ENCODE results near the gene SETX. TPM values are rescaled to one million over a fixed set of nuclear protein-coding genes. Genes with fewer than 3 reads are reported as not detected.

SETX gene
- total RNA-seq, 2 donors from 2014 or later: 45.2 to 45.3 TPM

DNA sequence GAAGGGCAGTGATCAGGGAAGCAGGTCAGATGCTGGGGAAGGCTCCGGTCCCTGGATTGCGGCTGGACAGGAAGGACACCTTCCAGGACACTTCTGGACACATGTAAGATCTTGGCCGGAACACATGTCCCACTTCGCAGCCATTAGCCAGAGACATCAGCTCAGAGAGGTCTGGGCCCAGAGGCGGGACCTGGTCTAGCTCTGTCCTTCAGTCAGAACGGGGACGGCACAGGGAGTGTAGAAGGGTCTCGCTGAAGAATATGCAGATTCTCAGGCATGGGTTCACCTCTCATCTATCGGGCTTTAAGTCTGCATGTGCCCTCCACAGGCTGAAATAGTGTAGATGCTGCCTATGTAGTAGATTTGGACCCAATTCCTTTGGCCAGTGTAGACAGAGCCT lies 119.7 kb downstream of the SETX start:
- intact Hi-C loops (cut with DNase I): loop anchor here (2.0 to 10.0 kb wide), 3 partner anchors 64 to 150 kb away; partner anchors contain the start of gene NTNG2 (in 1 of the 2)
- no peak for DNase-seq (ENCODE audit: low spot score)

DNA sequence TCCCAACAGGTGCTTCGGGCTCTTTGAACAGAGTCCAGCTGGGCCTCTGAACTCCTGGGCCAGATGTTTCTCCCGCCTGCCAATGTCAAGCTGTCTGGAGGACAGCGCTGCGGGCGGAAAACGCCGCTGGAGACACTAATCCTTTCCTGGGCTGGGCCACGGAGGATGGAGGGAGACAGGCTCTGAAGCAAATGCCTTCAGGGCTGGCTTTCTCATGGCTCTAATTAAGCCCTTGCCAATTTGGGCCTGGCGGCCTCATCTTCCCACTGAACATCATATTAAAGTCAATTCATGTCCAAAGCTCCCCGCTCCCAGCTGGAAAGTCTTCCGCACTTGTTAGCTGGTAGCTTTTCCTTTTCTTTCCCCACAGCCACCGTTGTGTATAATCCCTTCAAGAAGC lies 120.3 kb downstream of the SETX start:
- intact Hi-C loops (cut with DNase I): loop anchor here (2.0 to 10.0 kb wide), 3 partner anchors 64 to 150 kb away; partner anchors contain the start of gene NTNG2 (in 1 of the 2)
- DNase-seq (ENCODE audit: low spot score): no peak

DNA sequence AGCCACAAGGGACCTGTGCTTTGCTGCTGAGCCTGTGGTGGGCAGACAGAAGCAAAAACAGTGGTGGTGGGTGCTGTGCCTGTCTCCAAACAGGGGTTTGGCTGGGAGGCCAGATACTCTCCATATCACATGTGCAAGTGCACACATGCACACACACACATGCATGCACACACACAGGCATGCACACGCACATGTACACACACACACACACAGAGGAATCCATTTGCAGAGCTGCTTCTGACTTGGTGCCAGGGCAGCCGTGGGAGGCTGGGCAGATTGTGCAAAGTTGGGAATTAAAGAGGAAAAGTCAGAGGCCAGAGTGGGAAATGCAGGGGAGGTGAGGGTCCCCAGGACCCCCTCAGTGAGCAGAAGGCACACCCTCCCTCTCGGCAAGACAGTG lies 121.6 kb downstream of the SETX start:
- intact Hi-C loops (cut with DNase I): loop anchor here (10.0 kb wide), 2 partner anchors 68 to 148 kb away; partner anchors contain the start of gene NTNG2 (in 1 of the 2)
- no peak for DNase-seq (ENCODE audit: low spot score)

DNA sequence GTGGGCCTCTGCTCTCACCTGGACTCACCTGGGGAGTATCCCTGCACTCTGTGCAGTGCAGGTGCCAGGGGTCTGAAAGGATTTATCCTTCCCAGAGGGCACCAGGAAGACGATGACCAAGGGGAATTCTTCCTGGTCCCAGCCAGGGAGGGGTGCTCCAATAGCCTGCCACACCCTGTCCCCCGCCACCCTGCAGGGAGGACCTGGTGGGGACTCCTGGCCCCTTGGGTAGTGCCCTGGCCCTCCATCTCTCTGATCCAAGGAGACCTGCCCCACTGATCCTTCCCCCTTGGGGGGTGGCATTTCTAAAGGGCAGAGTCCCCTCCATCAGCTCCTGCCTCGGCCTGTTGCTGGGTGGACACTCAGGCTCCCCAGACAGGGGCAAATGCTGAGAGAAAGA lies 122.3 kb downstream of the SETX start:
- intact Hi-C loops (cut with DNase I): loop anchor here (10.0 kb wide), 2 partner anchors 68 to 148 kb away; partner anchors contain the start of gene NTNG2 (in 1 of the 2)
- no peak for DNase-seq (ENCODE audit: low spot score)

DNA sequence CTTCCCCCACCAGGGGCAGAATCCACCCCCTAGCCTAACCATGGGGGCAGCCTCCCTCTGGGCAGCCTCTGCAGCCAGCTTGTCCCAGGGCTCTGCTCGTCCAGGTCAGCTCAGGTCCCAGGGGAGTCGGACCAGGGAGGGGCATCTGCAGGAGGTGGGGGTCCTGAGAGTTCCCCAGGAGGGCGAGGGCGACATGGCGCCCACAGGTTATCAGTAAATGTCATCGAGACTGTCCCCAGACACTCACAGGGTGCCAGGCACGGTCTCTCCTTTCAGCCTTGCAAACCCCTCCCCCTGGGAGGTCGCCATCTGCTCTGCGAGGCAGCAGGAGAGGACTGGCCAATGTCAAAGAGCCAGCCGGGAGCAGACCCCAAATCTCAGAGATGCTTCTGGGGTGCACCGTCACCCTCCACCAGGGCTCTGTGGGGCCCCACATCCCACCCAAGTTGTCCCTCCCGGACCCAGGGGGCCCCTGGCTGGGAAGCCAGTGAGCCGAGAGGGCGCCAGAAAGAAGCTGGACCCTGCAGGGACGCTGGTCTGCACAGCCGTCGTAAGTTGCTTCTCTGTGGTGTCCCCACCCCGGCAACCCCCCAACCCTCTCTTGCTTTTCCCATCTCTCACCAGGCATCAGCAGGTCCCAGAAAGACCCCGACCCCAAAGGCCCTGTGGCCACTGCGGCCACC lies 123.6 kb downstream of the SETX start:
- no peak for DNase-seq (ENCODE audit: low spot score)
- intact Hi-C loops (cut with DNase I): loop anchor here (1.0 to 10.0 kb wide), 3 partner anchors 66 to 392 kb away; partner anchors contain the start of gene NTNG2 (in 1 of the 2)

DNA sequence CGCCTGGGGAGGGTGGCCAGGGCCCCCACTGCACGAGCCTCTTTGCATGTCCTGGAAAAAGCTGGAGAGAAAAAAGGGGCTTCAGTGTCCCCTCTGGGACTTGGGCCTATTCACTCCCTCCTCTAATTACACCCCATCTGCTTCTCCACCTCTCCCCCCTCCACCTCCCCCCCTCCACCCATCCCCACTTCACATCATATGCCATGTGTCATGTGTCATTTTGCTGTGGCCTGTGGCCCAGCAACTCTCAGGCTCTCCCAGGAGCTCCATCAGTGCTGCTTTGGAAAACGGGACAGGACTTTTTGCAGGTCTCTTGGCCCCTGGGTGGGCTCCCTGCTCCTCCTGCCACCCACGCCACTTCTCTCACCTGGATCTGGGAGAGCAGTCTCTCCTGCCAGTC lies 124.2 kb downstream of the SETX start:
- intact Hi-C loops (cut with DNase I): loop anchor here (1.0 to 10.0 kb wide), 3 partner anchors 66 to 391 kb away; partner anchors contain the start of gene NTNG2 (in 1 of the 2)
- no peak for DNase-seq (ENCODE audit: low spot score)

DNA sequence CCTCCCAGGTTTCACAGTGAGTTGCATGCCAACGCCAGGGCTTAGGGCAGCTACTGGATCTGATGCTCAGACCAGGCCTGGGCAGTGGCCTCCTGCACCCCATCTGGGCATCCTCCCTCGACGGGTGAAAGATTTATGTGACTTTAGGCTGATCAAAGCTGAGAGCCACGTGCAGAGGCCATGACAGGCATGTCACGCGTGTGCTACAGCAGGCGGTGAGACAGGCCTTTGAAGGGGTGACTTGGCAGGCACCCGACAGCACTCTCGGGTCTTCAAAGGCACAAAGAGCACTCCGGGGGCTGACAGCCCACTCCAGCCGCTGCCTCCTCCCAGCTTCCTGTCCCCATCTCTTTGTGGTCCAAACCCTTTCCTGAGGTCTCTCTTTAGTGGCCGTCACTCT lies 126.7 kb downstream of the SETX start:
- intact Hi-C loops (cut with DNase I): no loop called here
- no peak for DNase-seq (ENCODE audit: low spot score)

DNA sequence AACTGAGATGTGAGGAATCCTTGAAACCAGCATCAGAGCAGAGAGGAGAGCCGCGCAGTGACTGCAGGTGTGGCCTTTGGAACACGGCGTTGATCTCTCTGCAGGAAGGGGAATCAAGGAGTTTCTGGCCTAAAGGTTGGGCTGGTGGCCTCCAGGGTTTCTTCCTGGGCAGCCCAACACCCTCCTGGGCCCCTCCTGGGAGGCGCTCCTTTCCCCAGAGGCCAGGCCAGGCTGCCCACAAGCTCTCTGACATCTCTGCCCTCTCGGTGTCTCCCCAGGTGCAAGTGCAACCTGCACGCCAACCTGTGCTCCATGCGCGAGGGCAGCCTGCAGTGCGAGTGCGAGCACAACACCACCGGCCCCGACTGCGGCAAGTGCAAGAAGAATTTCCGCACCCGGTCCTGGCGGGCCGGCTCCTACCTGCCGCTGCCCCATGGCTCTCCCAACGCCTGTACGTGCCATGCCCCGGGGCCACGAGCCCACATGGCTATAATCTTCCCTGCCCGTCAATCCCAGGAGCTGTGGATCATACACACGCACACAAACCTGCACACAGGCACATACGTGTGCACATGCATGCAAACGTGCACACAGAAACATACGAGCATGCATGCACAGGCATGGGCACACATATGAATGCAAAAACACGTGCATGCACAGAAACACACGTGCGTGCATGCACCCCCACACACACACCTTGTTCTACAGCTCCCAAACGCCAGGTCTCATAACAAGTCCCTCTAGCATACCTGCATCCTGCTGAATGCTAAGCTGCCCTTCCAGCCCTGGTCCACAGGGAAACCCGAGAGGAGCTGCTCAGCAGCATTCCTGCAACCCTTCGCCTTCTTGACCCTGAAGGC lies 128.0 kb downstream of the SETX start:
- intact Hi-C loops (cut with DNase I): no loop called here
- DNase-seq (ENCODE audit: low spot score): no peak

DNA sequence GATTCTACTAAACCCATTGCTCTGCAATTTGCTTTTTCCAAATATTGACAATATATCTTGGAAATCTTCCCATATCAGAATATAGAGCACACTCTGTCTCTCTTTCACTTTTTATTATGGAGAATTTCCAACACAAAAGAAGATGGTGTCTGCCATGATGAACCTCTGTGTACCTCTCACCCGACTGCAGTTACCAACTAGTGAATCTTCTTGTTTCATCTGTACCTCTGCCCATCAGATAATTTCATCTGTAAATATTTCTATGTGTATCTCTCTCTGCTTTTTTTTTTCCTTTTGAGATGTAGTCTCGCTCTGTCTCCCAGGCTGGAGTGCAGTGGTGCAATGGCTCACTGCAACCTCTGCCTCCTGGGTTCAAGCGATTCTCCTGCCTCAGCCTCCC lies 130.1 kb downstream of the SETX start:
- no peak for DNase-seq (ENCODE audit: low spot score)
- intact Hi-C loops (cut with DNase I): no loop called here

DNA sequence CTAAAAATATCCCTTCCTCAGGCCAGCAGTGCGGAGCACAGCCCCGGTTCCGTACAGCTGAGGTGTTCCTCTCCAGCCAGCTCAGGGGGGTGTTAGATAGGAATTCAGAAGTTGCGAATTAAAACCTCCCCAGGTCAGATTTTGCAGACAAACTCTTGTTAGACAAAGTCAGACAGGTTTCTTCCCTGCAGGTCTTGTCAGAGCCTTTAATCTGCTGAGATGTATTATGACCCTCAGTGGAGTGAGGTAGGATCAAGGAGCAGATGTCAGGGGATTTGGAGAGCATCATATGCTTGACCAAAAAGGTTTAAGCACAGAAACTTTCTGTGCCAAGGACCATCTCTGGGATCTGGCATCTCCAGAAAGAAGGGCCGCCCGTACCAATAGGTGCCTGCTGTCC lies 132.8 kb downstream of the SETX start:
- intact Hi-C loops (cut with DNase I): no loop called here
- DNase-seq (ENCODE audit: low spot score): no peak

DNA sequence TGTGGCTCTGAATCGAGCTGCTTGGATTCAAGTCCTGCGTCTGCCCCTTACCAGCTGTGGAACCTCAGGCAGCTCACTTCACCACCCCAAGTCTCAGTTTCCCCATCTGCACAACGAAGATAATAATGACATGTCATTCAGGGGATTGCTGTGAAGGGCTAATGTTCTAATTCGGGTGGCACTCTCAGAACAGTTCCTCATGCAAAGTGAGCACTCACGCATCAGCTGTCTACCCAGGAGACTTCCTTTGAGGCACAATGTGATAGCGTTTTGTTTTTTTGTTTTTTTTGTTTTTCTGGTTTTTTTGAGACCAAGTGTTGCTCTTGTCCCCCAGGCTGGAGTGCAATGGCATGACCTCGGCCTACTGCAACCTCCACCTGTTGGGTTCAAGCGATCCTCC lies 136.6 kb downstream of the SETX start:
- intact Hi-C loops (cut with DNase I): no loop called here

DNA sequence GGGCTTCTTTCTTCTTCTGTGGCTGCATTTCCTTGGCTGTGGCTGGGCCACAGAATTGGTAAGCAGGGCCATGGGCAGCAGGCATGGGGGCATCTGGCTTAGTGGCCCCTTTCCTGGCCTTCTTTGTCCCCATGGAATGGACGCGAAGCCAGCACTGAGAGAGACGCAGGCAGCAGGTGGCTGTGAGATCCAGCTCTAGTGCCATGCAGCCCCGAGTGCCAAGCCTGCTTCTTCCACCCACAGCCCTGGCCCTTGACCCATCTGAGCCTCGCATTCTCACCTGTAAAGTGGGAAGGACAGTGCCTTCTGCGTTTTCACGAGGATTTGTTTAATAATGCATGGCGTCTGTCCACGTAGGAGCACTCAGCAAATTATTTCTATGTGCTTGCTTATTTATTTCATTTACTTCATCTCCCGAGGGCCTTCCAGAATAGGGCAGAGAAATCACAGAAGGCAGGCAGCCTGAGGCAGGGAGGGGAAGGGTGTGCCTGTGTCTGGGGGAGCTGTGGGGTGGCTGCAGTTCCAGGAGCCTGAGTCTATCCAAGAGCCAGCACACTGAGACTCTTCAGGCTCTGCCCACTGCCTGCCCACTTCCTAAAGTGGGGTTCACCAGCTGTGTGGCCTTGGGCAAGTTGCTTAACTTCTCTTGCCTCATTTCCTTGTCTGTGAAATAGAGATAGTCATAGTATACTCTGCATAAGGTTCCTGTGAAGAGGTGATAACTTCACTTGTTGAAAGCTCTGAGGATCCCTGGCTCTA lies 137.7 kb downstream of the SETX start:
- intact Hi-C loops (cut with DNase I): no loop called here
- DNase-seq (ENCODE audit: low spot score): no peak

More for the DNA sequence above, 136.6 kb downstream of the SETX start:
- DNase-seq (ENCODE audit: low spot score): no peak

DNA sequence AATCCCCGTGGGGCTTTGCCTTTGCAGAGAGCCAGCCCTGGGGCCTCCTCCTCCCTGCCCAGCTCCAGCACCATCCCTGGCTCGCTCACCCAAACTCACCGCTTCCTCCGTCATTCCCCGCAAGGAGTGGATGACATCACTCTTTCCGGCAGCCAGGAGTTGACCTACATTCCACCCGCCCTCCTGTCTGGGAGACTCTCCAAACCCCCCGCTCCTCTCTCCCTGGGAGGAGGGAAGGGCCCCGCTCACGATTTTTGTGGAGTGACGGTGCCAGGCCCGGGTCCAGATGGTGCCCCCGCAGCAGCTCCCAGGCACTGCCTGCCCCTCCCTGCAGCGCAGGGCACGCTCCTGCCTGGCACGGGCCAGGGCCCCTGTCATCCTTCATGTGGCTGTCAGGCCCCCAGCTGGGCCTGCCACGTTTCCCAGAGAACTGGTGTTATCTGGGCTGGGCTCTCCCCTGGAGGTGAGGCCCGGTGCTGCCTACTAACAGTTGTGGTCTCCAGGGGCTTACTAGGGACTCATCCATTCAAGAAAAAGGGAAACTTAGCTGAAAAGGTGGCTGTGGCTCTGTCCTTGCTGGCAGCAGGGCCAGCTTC lies 140.7 kb downstream of the SETX start:
- DNase-seq (ENCODE audit: low spot score): no peak
- intact Hi-C loops (cut with DNase I): no loop called here

DNA sequence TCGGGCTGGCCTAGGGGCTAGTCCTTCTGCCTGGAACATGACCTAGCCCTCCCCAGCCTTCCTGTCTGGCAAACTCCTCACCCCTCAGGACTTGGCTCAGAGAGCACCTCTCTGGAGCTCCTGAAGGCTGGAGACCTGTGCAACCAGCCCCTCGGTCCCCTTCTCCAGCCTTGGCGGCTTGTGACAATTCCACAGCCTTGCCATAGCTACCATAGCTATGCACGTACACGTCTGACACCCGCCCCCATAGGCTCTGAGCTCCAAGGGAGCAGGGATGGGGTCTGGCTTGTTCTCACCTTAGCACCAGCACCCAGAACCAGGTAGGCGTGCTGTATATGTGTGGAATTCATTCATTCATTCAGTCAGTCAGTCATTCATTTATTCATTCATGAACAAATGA lies 143.2 kb downstream of the SETX start:
- intact Hi-C loops (cut with DNase I): no loop called here

More for the DNA sequence above, 143.2 kb downstream of the SETX start:
- DNase-seq (ENCODE audit: low spot score): no peak

Other genes starting within 250 kb of the SETX start
- gene NTNG2, start 192.9 kb downstream of the SETX start, total RNA-seq: 1 to 10 TPM; 3.4 to 5.0 TPM
- 10 to 100 TPM; 10.5 to 12.0 TPM for gene TTF1, start 51.9 kb upstream of the SETX start, total RNA-seq
- not detected for gene CFAP77, start 55.2 kb upstream of the SETX start, total RNA-seq
- not detected for gene BARHL1, start 227.6 kb upstream of the SETX start, total RNA-seq

Measured in posterior vena cava (tissue), 2 donors.